ENCODE data around the gene WFS1. TPM values are rescaled to one million over a fixed set of nuclear protein-coding genes. Genes with fewer than 3 reads are reported as not detected.

Gene WFS1
- total and polyA plus RNA-seq, 2 of the 13 experiments (the other 11 are each of a cell fraction or from before 2014, with no cell fraction given): 39.1 to 42.2 TPM

- TF ChIP-seq ZNF740 (CRISPR knock-in tag; IDR thresholded peaks at IDR 0.05) (peak; percentile 29; the same call in 1 of the 2 replicates), ATF1 (CRISPR knock-in tag; IDR thresholded peaks at IDR 0.05) (no peak), RNF2 (conservative IDR thresholded peaks at IDR 0.05; ENCODE audit: low read depth) (no peak), RFX3 (CRISPR knock-in tag; IDR thresholded peaks at IDR 0.05) (no peak), ZNF382 (CRISPR knock-in tag; IDR thresholded peaks at IDR 0.05; ENCODE audit: borderline replicate concordance) (no peak), ZNF737 (CRISPR knock-in tag; IDR thresholded peaks at IDR 0.05; ENCODE audit: borderline replicate concordance) (no peak), ZBTB40 (IDR thresholded peaks at IDR 0.05) (no peak), ZBTB40 (CRISPR knock-in tag; IDR thresholded peaks at IDR 0.05) (no peak), SMC3 (IDR thresholded peaks at IDR 0.05; ENCODE audit: low read length) (no peak), TMF1 (CRISPR knock-in tag; IDR thresholded peaks at IDR 0.05; ENCODE audit: low read depth) (no peak), ZNF441 (CRISPR knock-in tag; IDR thresholded peaks at IDR 0.05; ENCODE audit: borderline replicate concordance) (no peak), MEIS2 (CRISPR knock-in tag; IDR thresholded peaks at IDR 0.05) (no peak), ZNF839 (CRISPR knock-in tag; IDR thresholded peaks at IDR 0.05; ENCODE audit: borderline replicate concordance) (no peak), ONECUT2 (CRISPR knock-in tag; IDR thresholded peaks at IDR 0.05) (no peak), RXRB (CRISPR knock-in tag; IDR thresholded peaks at IDR 0.05; ENCODE audit: borderline replicate concordance) (no peak), IKZF4 (CRISPR knock-in tag; IDR thresholded peaks at IDR 0.05; ENCODE audit: borderline replicate concordance, low read depth, not compliant biosample characterization) (no peak), RFXANK (CRISPR knock-in tag; IDR thresholded peaks at IDR 0.05) (no peak), XBP1 (CRISPR knock-in tag; IDR thresholded peaks at IDR 0.05) (no peak), ZNF468 (CRISPR knock-in tag; IDR thresholded peaks at IDR 0.05) (no peak), ZNF816 (CRISPR knock-in tag; IDR thresholded peaks at IDR 0.05; ENCODE audit: borderline replicate concordance) (no peak)
- TF ChIP-seq, protein P1, sequence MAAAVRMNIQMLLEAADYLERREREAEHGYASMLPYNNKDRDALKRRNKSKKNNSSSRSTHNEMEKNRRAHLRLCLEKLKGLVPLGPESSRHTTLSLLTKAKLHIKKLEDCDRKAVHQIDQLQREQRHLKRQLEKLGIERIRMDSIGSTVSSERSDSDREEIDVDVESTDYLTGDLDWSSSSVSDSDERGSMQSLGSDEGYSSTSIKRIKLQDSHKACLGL (CRISPR knock-in tag; IDR thresholded peaks at IDR 0.05): no peak; the same call in 1 of the 2 replicates
- TF ChIP-seq, protein P2, sequence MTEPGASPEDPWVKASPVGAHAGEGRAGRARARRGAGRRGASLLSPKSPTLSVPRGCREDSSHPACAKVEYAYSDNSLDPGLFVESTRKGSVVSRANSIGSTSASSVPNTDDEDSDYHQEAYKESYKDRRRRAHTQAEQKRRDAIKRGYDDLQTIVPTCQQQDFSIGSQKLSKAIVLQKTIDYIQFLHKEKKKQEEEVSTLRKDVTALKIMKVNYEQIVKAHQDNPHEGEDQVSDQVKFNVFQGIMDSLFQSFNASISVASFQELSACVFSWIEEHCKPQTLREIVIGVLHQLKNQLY (CRISPR knock-in tag; IDR thresholded peaks at IDR 0.05): no peak
These were observed 7.6 kb downstream of the WFS1 start (continued) for GRCh38 chr4:6277139-6277802.
